Fibroblast of peridontal ligament (primary cell): ENCODE measurements around the gene KRTAP4-8.
"Not testable (repeated sequence)": the region's sequence is repeated elsewhere in the genome, so short reads cannot be mapped to it uniquely, and the experiment has no call there.

ENCODE experiments used
- DNase-seq: peaks from one replicate; pipeline ENCODE4 v3.0.0-alpha.2; 2010; ENCODE audit errors: extremely low read depth

The KRTAP4-8 gene

DNA sequence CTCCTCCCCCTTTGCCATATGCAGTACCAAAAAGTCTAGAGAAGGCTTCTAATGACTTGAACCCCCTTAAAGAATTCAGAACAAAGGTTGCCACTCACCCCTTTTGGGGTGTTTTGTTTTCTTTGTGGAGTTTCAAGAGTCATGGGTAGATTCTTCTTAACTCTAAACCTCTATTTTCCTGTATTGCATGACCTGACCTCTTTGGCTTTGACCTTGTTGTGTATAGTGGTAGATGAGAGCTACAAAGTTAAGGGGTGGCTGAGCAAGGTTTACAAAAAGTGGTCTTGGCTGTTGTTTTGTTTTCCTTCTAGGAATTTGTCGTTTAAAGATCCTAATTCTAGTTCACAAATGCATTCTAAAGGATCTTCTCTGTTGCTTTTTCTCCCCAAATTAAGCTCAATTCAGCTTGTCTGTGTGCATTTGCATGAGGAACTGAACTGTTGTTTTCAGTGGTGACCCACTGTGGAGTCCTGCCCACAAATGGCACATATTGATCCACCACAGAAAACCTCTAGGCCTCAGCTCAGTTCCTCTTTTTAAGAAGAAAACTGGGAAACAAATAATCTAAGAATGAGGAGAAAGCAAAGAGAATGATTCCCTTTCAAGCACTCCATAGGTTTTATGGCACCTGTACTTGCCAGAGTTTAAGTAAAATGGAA lies 10.9 kb upstream of the KRTAP4-8 start:
- DNase-seq, result not testable (repeated sequence)

DNA sequence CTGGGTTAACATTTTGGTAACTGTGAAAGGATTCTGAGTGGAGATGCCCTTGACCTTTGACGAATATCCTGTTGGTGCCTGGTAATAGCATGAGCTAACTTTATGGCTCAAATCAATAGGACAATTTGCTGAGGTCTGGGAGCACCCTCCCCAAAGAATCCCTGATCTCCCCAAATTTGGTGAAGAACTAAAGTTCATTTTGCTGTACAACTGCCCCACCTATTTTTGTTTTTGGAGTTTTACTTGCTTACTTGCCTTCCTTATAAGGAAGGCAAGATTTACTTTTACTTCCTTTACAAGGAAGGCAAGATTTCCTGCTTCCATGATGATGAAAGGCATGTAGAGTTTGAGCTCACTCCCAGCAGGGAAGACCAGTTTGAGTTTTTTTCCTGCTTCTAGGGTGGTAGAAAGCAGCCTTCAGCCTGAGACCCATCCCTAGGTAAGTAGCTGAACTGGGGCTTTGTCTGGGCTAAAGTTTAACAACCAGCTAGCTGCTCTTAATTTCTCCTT lies 10.1 kb upstream of the KRTAP4-8 start:
- DNase-seq, result peak; percentile 58

DNA sequence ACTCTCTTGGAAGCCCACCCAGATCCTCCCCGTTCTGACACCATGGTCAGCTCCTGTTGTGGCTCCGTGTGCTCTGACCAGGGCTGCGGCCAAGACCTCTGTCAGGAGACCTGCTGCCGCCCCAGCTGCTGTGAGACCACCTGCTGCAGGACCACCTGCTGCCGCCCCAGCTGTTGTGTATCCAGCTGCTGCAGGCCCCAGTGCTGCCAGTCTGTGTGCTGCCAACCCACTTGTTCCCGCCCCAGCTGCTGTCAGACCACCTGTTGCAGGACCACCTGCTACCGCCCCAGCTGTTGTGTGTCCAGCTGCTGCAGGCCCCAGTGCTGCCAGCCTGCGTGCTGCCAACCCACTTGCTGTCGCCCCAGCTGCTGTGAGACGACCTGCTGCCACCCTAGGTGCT lies 7.4 kb upstream of the KRTAP4-8 start, which contains the start of gene KRTAP4-9:
Gene KRTAP4-9, plus strand, starts transcription at position 43 of the 400 bp plus-strand sequence. Its CDS starts 0 bp downstream, at position 43.
- DNase-seq, result not testable (repeated sequence)

DNA sequence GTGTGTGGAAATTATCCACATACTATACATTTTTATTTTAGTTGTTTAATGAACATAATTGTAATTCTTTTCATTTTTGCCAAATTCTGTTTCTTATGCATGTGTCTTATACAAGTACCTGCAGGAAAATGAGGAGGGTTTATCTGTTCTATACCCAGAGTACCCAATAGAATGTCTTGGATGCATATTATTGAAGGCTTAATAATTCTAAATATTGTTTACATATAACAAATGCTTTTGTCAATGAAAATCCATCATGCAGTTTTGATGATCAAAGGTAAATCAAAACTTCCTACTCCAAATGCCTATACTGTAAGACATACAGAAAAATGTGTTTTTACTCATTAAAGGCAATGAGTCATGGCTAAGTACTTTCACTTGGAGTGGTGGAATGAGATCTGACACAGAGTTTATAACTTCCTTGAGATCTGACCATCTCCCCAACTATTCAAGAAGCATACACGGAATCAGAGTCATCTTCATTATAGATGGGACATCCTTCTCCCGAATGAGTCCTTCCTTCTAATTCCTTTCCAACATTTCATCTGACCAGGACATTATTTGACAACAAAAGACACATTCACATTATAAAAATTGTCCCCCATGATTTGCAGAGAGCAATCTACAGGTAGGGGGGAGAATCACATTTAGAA lies 6.6 kb upstream of the KRTAP4-8 start:
- DNase-seq, result peak; percentile 63

DNA sequence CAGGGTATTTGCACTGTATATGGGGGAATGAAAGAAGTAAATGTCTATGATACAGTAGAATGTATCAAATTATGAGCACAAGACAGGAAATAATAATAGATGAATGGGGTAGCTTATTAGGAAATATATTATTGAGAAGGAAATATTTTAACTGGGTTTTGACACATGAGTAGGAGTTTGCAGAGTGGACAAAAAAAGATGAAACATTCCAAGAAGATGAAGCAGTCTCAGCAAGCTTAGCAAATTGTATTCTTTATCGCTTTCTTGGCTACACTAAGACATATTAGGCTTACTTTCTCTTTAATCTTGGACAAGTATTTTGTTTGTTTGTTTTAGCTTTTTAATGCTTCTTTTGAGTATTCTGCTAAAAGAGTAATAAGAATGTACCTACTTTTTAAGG lies 6.0 kb upstream of the KRTAP4-8 start:
- no peak for DNase-seq

DNA sequence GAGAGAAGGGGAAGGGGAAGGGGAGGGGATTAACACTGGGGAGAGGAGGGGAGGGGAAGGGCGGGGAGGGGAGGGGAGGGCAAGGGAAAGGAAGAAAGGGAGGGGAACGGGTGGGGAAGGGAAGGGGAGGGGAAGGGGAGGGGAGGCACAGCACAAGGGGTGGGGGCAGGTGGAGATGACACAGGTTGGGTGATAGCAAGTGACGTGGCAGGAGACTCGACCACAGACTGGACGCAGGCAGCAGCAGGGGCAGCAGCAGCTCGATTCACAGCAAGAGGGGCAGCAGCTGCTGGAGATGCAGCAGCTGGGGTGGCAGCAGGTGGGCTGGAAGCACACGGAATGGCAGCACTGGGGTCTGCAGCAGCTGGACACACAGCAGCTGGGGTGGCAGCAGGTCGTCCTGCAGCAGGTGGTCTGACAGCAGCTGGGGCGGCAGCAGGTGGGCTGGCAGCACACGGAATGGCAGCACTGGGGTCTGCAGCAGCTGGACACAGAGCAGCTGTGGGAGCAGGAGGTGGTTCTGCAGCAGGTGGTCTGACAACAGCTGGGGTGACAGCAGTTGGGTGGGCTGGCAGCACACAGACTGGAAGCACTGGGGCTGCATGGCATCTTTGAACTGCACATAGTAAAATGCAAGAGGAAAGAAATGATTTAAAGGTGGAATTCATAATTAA lies 3.8 kb upstream of the KRTAP4-8 start, which contains the start of gene KRTAP4-16:
Gene KRTAP4-16, minus strand, starts transcription at position 624 of the 674 bp plus-strand sequence. Its CDS starts 0 bp downstream, at position 624.
- DNase-seq, result no peak

DNA sequence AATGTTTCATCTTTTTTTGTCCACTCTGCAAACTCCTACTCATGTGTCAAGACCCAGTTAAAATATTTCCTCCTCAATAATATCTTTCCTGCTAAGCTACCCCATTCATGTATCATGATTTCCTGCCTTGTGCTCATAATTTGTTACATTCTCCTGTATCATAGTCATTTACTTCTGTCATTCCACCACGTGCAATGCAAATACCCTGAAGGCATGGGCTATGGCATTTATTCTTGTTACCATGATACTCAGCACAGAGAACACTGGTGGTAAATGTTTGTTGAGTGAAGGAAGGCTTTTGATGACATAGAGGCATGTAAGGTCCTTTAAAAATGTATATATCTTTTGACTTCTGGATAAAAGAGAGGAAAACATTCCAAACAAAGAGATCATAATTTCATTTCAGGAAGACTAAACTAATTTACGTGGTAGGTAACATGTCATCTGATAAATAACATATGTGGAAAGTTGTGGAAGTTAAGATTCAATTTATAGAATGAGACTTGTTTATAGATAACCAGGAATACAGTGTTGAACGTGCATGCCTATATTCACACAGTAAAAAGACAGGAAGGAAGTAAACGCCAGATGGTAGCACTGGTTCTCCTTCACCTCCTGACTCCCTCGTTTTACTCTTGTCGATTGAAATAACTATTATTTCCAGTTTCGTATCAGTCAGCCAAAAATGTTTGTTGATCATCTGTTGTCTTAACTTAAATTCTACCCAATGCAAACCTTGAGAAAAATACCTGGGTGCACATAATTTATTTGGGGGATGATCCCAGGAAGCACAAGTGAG lies 1.9 kb upstream of the KRTAP4-8 start:
- peak; percentile 55 for DNase-seq

DNA sequence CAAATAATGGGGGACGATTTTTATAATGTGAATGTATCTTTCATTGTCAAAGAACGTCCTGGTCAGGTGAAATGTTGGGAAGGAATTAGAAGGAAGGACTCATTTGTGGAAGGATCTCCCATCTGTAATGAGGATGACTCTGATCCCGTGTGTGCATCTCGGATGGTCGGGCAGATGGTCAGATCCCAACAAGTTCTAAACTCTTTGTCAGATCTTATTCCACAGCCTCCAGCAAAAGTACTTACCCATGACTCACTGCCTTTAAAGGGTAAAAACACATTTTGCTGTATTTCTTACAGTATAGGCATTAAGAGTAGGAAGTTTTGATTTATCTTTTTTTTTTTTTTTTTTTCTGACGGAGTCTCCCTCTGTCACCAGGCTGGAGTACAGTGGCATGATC lies 539 bp upstream of the KRTAP4-8 start:
- peak; percentile 63 for DNase-seq

DNA sequence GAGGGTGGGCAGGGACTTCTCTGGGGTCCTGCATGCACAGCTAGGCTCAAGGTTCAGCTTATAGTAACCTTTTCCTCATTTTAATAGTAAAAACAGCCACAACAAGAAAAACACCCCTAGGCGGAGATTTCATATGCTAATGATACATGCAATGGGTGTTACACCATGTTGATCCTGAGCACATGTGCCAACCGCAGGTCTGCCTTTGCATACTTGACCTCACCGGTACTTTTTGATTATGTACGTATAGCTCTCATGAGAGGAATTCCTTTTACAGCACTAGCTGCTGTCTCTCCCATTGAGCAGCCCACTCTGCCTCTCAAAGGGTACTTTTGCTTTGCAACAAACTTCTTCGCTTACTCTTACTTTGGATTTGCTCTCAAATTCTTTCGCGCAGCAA lies 1.9 kb downstream of the KRTAP4-8 start:
- no peak for DNase-seq

DNA sequence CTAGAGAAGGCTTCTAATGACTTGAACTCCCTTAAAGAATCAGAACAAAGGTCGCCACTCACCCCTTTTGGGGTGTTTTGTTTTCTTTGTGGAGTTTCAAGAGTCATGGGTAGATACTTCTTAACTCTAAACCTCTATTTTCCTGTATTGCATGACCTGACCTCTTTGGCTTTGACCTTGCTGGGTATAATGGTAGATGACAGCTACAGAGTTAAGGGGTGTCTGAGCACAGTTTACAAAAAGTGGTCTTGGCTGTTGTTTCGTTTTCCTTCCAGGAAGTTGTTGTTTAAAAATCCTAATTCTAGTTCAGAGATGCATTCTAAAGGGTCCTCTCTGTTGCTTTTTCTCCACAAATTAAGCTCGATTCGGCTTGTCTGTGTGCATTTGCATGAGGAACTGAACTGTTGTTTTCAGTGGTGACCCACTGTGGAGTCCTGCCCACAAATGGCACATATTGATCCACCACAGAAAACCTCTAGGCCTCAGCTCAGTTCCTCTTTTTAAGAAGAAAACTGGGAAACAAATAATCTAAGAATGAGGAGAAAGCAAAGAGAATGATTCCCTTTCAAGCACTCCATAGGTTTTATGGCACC lies 9.1 kb downstream of the KRTAP4-8 start:
- not testable (repeated sequence) for DNase-seq

DNA sequence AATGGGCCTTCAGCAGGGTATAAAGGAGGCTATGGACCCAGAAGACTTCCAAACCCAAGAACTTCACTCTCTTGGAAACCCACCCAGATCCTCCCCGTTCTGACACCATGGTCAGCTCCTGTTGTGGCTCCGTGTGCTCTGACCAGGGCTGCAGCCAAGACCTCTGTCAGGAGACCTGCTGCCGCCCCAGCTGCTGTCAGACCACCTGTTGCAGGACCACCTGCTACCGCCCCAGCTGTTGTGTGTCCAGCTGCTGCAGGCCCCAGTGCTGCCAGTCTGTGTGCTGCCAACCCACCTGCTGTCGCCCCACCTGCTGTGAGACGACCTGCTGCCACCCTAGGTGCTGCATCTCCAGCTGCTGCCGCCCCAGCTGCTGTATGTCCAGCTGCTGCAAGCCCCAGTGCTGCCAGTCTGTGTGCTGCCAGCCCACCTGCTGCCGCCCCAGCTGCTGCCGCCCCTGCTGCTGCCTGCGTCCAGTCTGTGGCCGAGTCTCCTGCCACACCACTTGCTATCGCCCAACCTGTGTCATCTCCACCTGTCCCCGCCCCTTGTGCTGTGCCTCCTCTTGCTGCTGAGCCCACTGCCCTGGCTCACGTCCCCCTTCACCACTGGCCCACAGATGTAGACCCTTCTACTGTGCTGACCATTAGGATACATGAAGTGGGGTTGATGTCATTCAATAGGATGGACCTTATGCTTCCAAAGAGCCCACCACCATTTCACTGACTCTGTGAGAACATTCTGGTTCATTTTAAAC lies 13.7 kb downstream of the KRTAP4-8 start, which contains the start of gene KRTAP4-7:
Gene KRTAP4-7, plus strand, starts transcription at position 51 of the 757 bp plus-strand sequence. Its CDS starts 57 bp downstream, at position 108.
- not testable (repeated sequence) for DNase-seq

DNA sequence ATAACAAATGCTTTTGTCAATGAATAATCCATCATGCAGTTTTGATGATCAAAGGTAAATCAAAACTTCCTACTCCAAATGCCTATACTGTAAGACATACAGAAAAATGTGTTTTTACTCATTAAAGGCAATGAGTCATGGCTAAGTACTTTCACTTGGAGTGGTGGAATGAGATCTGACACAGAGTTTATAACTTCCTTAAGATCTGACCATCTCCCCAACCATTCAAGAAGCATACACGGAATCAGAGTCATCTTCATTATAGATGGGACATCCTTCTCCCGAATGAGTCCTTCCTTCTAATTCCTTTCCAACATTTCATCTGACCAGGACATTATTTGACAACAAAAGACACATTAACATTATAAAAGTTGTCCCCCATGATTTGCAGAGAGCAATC lies 14.5 kb downstream of the KRTAP4-8 start:
- DNase-seq, result peak; percentile 47

DNA sequence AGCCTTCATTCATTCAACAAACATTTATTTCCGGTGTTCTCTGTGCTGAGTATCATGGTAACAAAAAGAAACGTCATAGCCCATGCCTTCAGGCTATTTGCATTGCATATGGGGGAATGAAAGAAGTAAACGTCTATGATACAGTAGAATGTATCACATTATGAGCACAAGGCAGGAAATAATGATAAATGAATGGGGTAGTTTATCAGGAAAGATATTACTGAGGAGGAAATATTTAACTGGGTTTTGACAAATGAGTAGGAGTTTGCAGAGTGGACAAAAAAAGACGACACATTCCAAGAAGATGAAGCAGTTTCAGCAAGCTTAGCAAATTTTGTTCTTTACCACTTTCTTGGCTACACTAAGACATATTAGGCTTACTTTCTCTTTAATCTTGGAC lies 15.3 kb downstream of the KRTAP4-8 start:
- DNase-seq, result no peak

DNA sequence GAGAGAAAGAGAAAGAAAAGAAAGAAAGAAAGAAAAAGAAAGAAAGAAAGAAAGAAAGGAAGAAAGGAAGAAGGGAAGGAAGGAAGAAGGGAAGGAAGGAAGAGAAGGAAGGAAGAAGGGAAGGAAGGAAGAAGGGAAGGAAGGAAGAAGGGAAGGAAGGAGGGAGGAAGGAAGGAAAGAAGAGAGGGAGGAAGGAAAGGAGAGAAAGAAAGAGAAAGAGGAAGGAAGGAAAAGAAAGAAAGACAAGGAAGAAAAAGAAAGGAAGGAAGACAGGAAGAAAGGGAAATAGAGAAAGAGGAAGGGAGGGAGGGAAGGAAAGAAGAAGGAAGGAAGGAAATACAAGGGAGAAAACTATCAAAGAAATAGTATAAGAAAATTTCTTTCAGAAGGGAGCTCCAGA lies 21.2 kb downstream of the KRTAP4-8 start:
- no peak for DNase-seq

DNA sequence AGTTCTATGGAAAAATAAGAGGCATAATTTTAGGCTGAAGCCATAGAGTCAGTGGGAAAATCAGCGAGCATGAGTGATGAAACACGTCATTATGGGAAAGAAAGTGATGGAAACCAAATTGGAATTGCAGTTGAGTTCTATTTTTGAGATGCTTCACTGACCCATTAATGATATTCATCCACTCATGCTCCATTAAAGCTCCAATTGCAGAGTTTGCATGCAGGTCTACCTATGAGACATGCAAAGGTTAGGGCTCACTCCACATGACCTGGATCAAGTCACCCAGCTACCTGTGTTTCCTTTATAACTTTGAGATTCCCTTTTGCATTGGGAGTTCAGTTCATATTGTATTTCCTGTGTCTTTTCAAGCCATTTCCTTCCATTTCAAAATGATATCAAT lies 24.3 kb downstream of the KRTAP4-8 start:
- DNase-seq, result no peak

DNA sequence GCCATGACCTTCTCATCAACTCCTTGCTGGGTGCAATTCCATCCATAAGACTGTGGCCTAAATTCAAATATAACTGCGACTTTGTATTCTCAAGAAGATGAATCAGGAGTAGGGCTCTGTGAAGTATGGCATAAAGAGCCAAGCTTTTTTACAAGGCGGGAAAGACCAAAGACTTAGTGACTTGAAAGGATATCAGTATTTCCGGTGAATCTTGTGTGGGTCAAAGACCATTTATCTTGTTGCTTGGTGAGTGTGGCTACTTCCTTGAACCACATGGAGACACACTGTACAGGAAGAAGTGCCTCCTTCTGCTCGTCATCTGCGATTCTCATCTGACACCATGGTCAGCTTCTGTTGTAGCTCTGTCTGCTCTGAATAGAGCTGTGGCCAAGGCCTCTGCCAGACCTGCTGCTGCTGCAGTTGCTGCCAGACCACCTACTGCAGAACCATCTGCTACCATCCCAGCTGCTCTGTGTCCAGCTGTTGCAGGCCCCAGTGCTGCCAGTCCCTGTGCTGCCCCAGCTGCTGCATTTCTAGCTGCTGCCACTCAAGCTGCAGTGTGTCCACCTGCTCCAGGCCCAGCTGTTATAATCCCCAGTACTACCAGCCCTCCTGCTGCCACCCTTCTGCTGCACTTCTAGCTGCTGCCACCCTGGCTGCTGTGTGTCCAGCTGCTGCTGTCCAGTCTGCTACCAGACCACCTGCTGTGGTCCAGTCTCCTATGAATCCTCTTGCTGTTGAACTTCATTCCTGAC lies 26.2 kb downstream of the KRTAP4-8 start:
- DNase-seq, result no peak

DNA sequence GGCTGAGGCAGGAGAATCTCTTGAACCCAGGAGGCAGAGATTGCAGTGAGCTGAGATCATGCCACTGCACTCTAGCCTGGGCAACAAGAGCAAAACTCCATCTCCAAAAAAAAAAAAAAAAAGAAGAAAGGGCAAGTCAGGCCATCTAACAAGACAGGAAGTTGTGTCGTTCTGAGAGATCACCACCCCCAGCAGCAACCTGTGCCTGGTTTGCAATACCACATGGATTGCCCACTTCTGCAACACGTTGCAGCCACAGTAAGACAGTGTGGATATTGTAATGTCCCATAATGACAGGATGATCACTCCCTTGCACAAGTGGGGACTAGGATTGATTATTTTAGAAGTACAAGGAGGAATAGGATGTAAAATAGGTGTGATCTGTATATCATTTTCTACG lies 28.9 kb downstream of the KRTAP4-8 start:
- DNase-seq, result no peak

DNA sequence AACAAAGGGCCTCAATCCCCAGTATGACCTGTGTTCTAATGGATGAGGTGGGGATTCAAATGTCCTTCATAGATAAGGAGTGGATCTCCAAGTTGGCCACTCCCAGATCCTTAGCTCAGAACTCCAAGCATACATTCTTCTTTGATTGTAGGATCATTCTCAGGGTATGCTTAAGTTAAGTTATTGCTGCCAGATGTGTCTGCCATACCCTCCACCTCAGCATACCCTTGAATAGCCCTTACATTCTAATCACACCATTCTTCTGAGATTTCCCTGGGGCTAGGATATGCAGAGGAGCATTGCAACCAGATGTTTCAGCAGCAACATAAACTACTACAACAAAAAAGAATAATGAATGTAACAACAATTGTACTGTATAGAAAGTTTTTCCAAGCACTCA lies 30.7 kb downstream of the KRTAP4-8 start:
- peak; percentile 85 for DNase-seq

DNA sequence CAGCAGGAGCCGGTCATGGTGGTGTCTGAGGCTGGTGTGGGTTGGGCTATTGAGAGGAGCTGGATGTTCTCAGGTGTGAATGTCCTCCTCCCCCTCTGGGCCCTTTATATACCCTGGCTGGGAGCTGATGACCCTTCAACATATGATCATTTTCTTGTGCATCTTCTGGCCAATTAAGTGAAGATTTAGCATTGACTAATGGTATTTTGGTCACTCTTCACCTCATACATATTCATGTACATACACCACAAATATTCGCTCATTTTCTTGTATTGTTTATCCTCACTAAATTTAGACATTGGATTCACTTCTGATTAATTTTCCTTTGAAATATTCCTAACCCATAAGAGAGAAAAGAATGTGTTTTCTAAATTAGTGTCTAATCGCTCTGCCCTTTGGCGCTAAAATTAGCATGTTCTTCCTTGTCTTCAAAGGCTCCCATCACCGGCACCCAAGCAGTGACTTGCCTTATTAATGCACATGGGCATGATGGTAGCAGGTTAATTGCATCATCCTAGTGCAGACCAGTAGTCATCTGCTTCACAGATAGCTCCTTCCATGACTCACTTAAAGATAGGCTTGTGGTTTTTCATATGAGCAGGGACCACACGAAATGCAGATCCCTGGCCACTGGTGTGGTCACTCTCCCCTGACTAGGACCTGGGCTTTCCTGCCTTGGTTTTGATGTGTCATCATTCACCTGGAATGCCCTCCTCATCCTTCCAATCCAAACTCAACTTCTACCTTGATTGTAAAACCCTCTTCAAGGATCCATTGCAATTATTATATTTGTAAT lies 31.9 kb downstream of the KRTAP4-8 start, which contains the start of gene KRTAP2-4:
Gene KRTAP2-4, minus strand, starts transcription at position 51 of the 796 bp plus-strand sequence. Its CDS starts 34 bp downstream, at position 17.
- peak; percentile 69 for DNase-seq
